Sigmoid colon (tissue), 4 donors: ENCODE results near the gene UBE2E2.

Experiments
- CTCF ChIP-seq, 4 experiments: fragments of 450-650 bp in 3 of 4; fragments of 200-600 bp in 1 of 4; IDR thresholded peaks; one replicate each; pipeline ENCODE4 v1.5.1; 2016 to 2019; ENCODE audit warnings: antibody characterized with exemption in 4 of 4, mild to moderate bottlenecking in 3 of 4, moderate library complexity in 2 of 4
- EP300 ChIP-seq, 4 donors: sonication (generic); formaldehyde crosslinking; IDR thresholded peaks; one replicate each; pipeline ENCODE4 v1.6.1; 2017; ENCODE audit warnings: antibody characterized with exemption in 4 of 4
- POLR2A ChIP-seq, 2 donors: fragments of 450-650 bp; IDR thresholded peaks; one replicate each; pipeline ENCODE4 v1.6.1; 2016; ENCODE audit warnings: antibody characterized with exemption in 2 of 2, mild to moderate bottlenecking in 2 of 2, moderate library complexity in 2 of 2
- POLR2AphosphoS5 ChIP-seq, 4 donors: sonication (generic); formaldehyde crosslinking; IDR thresholded peaks; one replicate each; pipeline ENCODE4 v1.6.1; 2017; ENCODE audit warnings: antibody characterized with exemption in 4 of 4

DNA sequence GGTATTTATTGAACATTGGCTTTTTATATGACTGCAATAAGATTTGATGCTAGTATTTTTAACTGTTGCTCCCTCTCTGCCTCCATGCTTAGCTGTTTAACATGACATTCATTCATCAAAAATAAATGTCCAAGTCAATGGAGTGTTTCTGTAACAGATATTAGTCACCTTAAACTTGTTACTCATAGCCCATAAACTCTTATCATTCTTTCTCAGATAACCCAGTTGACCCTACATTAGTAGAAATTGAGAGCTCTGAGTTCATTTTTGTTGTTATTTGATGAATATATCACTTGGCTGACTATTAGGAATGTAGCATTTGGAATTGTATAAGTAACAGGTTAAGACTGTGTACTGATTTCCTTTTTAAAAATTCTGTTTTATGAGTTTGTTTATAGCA is 201.1 kb downstream of the UBE2E2 start:
- TF ChIP-seq EP300 (IDR thresholded peaks at IDR 0.05) (no peak), POLR2AphosphoS5 (IDR thresholded peaks at IDR 0.05) (no peak), POLR2A (IDR thresholded peaks at IDR 0.05) (no peak), CTCF (IDR thresholded peaks at IDR 0.05) (no peak)
